Fibroblast of pulmonary artery (primary cell): ENCODE results near the gene NANOGP8.
"Not testable (repeated sequence)": the region's sequence is repeated elsewhere in the genome, so short reads cannot be mapped to it uniquely, and the experiment has no call there.

ENCODE experiments used
- DNase-seq: peaks from one replicate; pipeline ENCODE4 v3.0.0-alpha.2; 2010; ENCODE audit warnings: low read depth
- H3K4me3 ChIP-seq: replicated peaks from 2 replicates; pipeline ENCODE4 v1.5.1; 2011; ENCODE audit warnings: low read depth, mild to moderate bottlenecking, control low read depth, low read length, moderate library complexity
- TF ChIP-seq, protein P1 (sequence below): IDR thresholded peaks from 2 replicates; pipeline ENCODE4 v1.5.1; 2011; ENCODE audit warnings: mild to moderate bottlenecking, control low read depth, low read length, inconsistent platforms; ENCODE audit errors: missing control alignments

The NANOGP8 gene, protein sequence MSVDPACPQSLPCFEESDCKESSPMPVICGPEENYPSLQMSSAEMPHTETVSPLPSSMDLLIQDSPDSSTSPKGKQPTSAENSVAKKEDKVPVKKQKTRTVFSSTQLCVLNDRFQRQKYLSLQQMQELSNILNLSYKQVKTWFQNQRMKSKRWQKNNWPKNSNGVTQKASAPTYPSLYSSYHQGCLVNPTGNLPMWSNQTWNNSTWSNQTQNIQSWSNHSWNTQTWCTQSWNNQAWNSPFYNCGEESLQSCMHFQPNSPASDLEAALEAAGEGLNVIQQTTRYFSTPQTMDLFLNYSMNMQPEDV

DNA sequence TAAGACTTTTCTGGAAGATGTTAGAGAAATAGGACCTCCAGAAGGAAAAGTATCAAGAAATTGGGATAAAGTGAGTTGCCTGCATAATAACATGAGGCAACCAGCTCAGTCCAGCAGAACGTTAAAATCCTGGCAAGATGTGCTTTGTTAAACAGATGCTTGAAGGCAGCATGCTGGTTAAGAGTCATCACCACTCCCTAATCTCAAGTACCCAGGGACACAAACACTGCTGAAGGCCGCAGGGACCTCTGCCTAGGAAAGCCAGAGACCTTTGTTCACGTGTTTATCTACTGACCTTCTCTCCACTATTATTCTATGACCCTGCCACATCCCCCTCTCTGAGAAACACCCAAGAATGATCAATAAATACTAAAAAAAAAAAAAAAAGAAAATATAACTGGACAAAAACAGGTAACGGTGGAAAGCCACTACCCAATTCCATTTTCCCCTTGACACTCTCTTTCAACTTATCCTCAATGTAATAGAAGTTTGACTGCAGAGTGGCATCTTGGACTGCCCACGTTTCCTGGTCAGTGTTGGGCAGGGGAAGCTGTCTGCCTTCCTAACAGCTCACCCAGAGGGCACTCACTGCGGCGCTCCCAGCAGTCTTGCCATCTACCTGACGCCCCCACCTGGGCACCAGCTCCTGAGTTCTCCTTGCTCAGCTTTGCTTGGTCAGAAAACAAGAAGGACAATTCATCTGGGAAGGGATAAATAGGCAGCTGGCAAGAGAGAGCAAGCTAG, at the start of gene NANOGP8:
NANOGP8 (minus strand) TSS at position 120 of the 744 bp plus-strand sequence. CDS start 185 bp downstream, outside the sequence.
- H3K4me3 ChIP-seq: not testable (repeated sequence)

DNA sequence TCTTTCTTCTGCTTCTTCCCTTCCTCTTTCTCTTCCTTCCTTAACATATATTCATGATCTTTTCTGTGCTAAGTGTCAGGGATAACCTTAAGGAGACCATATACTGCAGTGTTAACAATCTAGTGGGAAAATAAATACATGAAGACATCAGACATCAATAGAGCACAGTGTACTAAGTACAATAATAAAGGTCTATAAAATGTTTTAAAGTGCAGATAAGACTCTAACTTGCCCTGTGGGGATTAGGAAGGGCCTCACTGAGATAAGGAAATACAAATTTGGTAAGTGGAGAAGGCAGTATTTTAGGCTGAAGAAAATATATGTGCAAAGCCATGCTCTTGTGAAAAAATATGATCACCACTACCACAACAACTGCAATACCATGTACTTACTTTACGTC, 49.2 kb upstream of the NANOGP8 start:
- TF ChIP-seq, protein P1, sequence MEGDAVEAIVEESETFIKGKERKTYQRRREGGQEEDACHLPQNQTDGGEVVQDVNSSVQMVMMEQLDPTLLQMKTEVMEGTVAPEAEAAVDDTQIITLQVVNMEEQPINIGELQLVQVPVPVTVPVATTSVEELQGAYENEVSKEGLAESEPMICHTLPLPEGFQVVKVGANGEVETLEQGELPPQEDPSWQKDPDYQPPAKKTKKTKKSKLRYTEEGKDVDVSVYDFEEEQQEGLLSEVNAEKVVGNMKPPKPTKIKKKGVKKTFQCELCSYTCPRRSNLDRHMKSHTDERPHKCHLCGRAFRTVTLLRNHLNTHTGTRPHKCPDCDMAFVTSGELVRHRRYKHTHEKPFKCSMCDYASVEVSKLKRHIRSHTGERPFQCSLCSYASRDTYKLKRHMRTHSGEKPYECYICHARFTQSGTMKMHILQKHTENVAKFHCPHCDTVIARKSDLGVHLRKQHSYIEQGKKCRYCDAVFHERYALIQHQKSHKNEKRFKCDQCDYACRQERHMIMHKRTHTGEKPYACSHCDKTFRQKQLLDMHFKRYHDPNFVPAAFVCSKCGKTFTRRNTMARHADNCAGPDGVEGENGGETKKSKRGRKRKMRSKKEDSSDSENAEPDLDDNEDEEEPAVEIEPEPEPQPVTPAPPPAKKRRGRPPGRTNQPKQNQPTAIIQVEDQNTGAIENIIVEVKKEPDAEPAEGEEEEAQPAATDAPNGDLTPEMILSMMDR: no peak
- no peak overlapping the region for H3K4me3 ChIP-seq
- no peak for DNase-seq

More for the DNA sequence above, at the start of gene NANOGP8:
- DNase-seq: not testable (repeated sequence)

DNA sequence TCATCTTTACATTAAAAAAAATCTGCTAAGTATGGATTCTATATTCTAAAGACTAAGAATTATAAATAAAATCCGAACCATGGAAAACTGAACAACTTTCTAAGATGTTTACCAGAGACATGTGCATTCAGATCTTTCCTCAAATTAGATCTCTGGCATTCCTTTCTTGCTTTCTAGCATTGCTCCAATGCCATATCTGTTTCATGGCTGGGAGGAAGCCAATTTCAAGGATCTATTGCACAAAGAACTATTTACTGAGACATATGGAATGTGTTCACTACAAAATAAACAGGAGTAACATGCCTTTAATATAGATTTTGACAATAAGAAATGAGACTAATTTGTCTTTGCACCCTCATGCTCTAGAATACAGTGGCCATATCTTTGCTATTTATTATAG, 45.1 kb upstream of the NANOGP8 start:
- TF ChIP-seq, protein P1: no peak
- peak; percentile 45 for DNase-seq
- H3K4me3 ChIP-seq: no peak overlapping the region

DNA sequence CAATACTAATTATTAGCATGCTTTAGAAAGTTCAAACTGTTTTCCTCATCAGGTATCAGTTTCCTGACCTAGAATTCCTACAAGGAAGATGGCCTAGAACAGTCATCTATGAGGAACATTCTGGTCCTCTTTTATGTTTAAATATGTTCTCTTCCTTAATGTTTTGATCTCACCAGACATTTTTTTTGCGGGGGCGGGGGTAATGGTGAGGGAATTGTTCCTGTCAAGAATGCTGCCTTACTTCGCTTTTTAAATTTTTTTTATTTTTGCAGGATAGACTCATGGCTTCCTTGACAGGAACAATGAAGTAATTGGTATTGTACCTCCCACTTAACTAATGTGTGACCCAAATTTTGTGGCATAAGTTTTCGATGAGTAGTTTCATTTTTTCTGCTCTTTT, 44.3 kb upstream of the NANOGP8 start:
- no peak overlapping the region for H3K4me3 ChIP-seq
- TF ChIP-seq, protein P1: no peak
- no peak for DNase-seq

DNA sequence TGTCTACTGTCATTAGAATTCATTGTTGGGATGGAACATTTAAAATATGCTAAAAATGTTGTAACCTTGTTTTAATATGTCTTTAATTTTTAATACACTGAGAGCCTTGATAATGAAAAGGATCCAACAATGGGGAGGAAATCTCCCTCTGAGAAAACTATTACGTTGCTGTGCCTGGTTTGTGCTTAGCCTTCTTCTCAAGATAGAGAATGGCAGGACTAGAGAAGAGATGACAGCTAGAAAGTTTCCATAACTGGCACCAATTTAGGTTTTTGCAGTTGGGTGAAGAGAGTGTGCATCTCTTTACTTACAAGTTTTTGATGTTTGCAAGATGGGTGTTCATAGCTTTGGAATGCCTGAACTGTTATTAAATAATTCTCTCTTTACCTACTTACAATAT, 42.6 kb upstream of the NANOGP8 start:
- TF ChIP-seq, protein P1: no peak
- no peak for DNase-seq

DNA sequence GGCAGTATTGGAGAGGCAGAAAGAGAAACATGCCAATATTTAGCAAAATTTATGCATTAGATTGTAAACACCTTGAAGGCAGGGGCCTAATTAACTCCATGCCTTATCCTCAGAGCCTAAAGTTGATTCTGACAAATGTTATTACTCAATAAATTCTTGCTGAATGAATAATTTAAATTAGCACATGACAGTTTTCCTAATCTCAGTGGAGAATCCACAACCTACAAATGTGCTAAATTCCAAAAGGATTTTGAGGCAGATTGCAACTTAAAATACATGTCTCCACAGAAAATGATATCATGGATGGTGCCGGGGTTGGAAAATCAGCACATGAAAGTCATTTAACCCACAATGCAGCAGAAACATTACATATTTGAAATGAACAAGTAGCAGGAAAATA, 41.1 kb upstream of the NANOGP8 start:
- no peak overlapping the region for H3K4me3 ChIP-seq
- DNase-seq: no peak
- TF ChIP-seq, protein P1: no peak

More for the DNA sequence above, 42.6 kb upstream of the NANOGP8 start:
- H3K4me3 ChIP-seq: no peak overlapping the region

DNA sequence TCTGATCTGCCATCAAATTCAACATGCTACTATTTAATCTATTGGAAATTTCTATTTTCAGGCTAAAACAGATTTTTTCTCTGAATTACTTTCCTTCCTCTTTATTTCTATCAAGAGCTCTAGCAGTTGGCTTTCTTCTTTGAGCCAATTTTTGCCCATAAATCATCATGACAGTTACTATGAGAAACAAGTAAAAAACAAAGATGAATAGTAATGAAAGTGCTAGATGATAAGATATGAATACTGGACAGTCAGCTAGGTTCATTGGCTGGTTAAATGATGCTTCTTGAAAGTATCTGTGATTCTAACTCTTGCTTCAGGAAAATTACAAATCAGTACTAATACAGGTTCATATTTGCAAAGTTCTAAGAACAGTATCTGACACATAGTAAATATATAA, 38.6 kb upstream of the NANOGP8 start:
- peak; percentile 30 for DNase-seq
- TF ChIP-seq, protein P1: no peak

More for the DNA sequence above, 38.6 kb upstream of the NANOGP8 start:
- H3K4me3 ChIP-seq: no peak overlapping the region
